CD4-positive, alpha-beta T cell treated with Interleukin-10 for 1 hour (primary cell): Measurements from ENCODE around the gene ARHGEF28.

ENCODE experiments used
- DNase-seq: peaks from one replicate; pipeline ENCODE4 v3.0.0-alpha.2; 2020

ARHGEF28 gene

DNA sequence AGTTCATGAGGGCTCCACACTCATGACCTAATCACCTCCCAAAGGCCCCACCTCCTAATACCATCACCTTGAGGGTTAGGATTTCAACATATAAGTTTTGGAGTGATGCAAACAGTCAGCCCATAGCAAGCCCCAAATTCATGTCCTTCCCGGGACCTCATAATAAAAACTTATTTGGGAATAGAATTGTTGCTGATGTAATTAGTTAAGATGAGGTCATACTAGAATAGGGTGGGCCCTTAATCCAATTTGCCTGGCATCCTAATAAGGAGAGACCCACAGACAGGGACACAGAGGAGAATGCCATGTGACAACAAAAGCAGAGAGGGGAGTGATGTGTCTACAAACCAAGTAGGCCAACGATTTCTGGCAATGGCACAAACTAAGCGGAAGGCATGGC is 347.1 kb downstream of the ARHGEF28 start:
- DNase-seq = no peak

DNA sequence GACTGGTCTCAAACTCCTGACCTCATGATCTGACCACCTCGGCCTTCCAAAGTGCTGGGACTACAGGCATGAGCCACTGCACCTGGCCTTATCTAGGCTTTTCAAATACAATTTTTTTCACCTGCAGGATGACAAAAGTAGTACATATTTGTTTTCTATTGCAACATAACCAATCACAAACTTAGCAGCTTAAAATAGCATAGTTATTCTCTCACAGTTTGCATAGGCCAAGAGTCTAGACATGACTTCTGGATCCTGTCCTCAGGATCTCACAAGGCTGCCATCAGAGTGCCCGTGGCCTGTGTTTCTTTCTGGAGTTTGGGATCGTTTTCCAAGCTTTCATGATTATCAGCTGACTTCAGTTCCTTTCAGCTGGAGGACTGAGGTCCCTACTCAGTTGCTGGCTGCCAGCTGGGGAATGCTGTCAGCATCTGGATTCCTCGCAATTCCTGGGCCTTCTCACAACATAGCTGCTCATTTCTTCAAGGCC is 348.9 kb downstream of the ARHGEF28 start:
- DNase-seq = no peak

DNA sequence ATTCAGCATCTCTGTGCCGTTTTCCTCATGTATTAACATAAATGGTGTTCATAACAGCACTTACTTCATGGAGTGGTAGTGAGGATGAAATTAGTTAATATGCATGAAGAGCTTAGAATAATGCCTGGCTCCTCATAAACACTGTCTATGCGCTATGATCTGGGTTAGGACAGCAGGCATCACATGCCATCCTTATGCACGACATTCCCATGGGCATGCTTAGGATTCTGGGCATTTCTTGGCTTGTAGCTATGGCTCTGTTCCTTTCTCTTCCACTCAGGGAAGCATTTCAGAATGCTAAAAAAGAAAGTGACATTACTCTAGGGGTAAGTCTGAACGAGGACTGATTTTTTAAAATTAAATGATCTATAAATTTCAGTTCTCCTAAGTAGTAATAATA is 349.8 kb downstream of the ARHGEF28 start:
- DNase-seq = no peak

DNA sequence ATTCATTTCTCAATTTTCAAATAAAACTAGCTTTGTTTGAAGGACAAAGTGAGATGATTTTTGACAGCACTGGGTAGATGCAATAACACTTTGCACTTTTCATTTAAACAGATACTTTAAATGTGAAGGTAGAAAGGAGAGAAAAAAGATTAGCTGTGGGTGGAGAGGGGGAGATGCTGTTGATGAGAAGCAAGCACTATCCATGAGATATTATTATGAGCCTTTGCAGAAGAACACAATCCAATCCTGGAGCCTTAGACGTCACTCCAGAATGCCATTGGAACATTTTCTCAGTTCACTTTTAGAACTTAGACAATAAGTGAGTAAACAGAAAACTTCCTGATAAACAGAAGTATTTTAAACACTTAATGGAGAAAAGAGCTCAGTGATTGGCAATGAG is 351.1 kb downstream of the ARHGEF28 start:
- DNase-seq = no peak

DNA sequence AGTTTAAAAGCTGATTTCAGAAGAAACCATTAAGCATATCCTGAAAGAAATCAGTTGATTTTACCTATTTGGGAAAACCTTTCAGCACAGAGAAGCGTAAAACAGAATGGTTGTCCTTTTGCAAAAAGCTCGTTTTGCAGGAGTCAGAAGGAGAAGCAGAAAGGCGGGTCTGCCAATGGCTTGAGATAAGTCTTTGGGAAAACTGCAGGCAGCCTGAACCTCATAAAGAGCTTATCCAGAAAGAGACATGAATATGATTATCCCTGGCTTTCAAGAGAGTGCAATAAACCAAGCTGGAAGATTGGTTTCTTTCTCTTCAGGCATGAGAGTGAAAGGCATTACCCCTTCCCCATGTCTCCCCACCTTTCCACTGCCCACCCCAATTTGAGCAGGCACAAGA is 353.3 kb downstream of the ARHGEF28 start:
- no peak for DNase-seq

DNA sequence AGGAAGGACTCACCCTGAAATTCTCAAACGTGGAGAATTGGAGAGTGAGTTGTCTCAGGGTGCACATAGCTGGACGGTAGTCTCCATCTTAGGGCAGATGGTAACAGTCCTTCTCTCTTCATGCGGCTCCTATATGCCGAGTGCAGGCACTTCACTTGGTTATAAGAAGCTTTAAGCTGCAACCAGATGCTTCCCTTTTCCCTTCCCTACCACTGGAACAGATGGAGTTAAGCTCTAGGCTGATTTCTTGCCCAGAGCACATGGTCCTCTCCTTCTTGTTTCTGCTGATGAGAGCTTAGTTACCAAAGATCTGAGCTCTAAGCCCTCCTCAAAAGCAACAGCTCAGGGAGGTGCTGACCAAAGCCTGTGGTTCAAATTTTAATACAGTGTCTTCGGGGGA is 355.7 kb downstream of the ARHGEF28 start:
- no peak for DNase-seq

DNA sequence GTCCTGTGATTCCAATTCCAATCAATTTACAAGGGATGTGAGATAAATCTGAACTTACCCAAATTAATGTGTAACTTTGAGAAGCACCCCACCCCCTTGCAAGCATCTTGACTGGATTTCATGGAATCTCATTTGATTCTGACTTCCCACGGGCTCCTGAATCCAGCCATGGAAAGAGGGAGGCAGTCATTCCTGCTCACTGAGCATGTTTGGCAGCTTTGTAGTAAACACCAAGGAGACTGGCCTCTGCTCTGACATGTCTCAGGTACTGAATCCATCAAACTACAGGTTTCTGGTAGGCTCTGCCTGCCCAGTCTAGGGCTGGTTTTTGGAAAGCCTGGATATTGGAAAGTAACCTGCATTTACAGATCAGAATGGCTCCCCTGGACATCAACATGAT is 357.6 kb downstream of the ARHGEF28 start:
- DNase-seq = no peak

DNA sequence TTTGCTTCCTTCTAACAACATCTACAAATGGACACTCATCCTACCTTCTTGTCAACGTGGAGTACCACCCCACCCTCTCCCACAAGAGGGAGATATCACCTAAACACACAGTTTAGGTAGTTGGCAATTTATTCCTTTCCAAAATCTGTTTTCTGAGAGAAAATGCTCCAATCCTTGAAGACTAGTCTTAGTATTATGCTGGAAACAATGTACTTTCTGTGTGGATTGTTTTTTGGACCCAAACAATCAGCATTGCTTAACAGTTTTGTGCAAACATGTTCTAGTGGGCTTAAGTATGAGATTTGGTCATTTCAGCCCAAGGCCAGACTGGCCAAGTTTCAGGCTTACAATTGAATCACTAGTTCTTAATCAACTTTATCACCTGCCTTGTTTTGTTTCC is 359.1 kb downstream of the ARHGEF28 start:
- DNase-seq = no peak

DNA sequence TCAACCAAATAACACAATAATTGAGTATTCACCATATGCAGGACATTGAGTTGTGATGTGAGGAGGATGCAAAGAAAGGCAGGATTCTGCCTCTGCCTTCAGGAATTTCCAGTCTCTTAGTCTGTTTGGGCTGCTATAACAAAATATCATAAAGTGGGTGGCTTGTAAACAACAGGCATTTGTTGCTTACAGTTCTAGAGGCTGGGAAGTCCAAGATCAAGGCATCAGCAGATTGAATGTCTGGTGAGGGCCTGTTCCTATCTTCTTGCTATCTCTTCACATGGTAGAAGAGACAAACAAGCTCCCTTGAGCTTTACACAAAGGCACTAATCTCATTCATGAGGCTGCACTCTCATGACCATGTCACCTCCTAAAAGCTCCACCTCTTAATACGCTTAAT is 360.7 kb downstream of the ARHGEF28 start:
- DNase-seq = no peak

DNA sequence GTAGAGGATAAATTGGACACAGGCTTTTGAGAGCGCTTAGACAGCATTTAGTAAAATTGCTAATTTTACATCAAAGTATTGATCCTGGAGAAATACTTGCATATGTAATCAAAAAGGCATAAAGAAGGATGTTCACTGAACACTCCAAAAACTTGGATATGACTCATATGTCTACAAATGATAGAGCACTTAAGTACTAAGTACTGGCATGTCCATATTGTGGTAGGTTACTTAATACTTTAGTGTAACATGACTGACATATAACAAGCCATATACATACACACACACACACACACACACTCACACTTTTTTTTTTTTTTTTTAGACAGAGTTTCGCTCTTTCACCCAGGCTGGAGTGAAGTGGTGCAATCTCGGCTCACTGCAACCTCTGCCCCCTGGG is 361.9 kb downstream of the ARHGEF28 start:
- DNase-seq = no peak

DNA sequence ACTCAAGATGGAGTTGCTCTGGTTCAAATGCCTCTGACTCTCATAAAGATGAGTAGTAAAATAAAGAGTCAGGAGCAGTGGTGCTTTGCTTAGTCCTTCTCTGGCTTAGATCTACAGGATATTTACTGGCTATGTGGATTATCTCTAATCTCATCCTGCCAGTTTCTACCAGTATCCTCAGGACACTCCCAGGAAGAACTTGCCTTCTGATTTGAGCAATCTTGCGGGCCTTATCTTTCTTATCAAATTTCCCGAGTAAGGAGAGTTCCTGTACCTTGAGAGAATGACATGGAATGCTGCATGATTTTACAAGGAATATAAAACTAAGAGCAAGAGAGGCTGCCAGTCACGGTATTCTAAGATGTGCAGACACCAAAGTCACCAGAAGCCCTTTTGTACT is 364.0 kb downstream of the ARHGEF28 start:
- DNase-seq = no peak
